Measurements from ENCODE around the gene NUDT5.
A peak's percentile ranks its signal among the peaks of the same experiment; 100 is the strongest.

The NUDT5 gene

DNA sequence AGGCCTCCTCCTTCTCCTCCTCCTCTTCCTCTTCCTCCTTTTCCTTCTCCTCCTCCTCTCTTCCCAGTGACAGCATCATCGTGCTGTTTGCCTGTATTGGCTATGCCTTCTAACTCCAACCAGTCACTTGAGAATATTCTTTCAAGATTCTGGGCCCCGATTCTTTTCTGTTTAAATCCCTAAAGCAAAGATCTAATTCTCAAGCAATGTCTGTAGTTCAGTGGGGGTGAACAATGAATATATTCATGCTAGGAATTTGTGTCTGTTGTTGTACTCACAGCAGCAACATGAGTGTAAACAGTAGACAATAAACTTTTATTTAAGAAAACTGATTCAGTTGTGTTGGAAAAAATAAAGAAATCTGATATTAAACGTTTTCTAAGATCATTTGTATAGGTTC is 30.7 kb downstream of the NUDT5 start:
- no peak for DNase-seq (ENCODE audit: low read depth in 2 of 2)

DNA sequence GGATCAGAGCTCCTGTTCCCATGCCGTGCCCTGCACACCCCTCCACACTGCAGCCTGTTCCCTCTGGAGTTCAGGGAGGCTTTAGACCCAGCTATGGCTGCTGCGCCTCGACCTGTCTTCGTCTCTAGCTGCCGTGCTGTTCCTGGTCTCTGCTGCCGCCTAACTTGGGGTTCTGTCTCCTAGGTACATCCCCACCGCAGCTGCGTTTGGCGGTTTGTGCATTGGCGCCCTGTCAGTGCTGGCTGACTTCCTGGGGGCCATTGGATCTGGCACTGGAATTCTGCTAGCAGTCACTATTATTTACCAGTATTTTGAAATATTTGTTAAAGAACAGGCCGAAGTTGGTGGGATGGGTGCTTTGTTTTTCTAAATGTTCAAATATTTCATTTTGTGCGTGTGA is 31.6 kb downstream of the NUDT5 start:
- no peak for DNase-seq (ENCODE audit: low read depth in 2 of 2)

DNA sequence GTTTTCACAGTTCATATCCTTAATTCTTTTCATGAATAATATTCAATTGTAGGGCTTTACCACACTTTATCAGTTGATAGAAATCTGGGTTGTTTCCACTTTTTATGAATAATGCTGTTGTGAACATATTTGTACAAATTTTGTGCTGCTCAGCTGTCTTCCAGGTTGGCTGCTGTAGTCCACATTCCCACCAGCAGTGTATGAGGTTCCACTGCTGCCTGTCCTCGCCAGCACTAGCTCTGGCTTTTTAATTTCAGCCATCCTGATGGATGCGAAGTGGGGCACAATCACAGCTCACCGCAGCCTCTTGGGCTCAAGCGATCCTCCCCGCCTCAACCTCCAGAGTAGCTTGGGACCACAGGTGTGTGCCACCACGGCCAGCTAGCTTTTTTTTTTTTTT is 32.8 kb downstream of the NUDT5 start:
- DNase-seq (ENCODE audit: low read depth in 2 of 2) = no peak

DNA sequence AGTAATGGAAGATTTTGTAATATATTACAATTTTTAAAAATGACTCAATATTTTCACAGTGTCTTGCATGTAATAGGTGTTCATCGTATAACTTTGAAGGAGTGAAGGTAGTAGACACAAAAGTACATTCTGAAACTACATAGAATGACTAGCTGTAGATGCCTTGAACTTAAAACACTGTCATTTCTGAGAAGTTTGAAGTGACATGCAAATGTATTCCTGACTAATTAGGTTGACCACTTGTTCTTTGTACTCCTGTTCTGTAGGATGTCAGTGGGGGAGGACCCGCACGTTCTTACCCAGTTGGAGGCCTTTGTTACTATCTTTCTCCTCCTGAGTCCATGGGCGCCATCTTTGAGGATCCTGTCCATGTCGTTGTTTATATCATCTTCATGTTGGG is 35.0 kb downstream of the NUDT5 start:
- DNase-seq (ENCODE audit: low read depth in 2 of 2) = no peak

DNA sequence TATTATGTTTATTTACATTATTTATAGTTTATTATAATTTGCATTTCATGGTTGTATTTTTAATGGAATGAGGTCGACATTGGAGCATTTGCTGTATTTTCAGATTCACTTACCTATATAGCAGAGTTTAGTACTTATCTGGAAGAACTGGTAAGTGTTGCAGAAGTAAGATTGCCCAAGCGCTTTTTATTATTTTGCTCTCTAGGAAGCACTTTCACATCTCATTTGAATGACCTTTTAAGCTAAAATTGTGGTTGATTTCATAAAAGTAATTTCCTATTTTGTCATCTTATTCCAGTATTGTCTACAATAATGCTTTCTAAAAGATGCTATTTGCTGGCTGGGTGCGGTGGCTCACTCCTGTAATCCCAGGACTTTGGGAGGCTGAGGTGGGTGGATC is 37.6 kb downstream of the NUDT5 start:
- no peak for DNase-seq (ENCODE audit: low read depth in 2 of 2)

DNA sequence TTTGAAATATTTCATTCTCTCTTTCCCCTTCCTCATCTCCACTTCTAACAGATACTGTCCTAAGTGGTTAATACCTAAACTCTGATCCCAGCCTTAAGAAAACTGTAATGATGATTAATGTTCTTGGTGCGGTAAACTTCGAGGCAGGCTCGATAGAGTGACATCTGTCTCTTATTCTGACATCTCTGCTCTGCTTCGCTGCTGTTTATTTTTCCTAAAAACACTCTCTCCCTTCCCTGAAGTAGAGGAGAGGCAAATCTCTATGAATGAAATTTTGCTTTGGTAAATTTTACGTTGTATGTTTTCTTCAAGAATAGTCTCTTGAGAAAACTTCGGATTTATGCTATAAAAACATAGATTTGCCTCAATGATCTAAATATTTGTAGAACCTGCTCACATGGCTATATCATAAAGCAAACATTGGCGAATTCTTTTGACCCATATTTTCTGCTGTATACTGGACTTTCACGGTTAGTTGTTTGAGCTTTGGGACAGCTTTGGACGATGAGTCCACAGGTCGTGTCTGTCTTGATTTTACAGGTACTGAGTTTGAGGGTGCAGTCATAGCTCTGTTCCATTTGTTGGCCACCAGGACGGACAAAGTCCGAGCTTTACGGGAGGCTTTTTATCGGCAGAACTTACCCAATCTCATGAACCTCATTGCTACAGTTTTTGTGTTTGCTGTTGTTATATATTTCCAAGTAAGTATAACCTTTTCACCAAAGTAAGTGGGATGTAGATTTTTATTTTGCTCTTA is 39.1 kb downstream of the NUDT5 start:
- no peak for DNase-seq (ENCODE audit: low read depth in 2 of 2)

DNA sequence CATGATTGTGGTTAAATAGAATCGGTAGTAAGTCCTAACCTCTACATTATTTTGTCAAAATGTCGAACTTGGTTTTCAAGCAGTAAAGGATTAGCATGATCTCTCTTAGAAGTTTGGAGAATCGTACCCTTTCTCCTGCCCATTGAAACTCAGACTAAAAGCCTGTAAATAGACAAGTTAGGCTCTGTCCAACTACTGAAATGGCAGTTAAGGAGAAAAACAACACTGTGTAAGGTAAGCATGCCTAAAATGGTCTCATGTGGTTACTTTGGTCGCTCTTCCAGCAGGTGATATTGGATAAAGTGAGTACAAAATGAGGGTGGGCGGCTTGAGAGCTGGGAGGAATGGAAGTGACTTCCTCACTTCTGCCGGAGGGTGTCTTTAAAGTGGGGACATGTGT is 41.2 kb downstream of the NUDT5 start:
- no peak for DNase-seq (ENCODE audit: low read depth in 2 of 2)

DNA sequence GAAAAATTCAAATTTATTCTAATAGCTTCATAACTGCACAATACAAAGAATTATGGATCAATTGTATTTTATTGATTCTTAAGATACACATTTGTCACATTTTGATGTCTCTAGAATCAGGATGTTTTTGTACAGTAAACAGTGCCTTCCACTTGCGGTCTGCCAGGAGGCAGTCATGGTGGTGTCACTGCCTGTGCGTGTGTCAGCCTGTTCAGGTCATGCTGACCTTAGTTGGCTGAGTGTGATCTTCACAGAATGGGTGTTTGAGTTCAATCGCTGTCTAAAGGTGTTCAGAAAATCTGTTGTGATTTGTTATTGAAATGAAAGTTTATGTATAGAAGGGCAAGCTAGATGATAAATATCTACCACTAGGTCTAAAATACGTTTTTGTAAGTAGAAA is 45.5 kb downstream of the NUDT5 start:
- DNase-seq (ENCODE audit: low read depth in 2 of 2) = no peak

DNA sequence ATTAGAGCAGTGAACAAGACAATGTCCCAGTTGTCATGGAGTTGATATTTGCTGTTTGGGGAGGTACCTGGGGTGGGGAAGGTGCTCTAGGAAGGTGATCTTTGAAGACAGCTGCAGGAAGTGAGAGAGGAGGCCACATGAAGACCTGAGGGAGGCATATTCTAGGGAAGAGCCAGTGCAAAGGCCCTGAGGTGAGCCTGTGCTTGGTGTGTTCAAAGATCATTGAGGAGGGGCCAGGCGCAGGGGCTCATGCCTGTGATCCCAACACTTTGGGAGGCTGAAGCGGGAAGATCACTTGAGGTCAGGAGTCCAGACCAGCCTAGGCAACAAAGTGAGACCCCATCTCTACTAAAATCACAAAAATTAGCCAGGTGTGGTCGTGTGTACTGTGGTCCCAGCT is 51.2 kb downstream of the NUDT5 start:
- no peak for DNase-seq (ENCODE audit: low read depth in 2 of 2)

DNA sequence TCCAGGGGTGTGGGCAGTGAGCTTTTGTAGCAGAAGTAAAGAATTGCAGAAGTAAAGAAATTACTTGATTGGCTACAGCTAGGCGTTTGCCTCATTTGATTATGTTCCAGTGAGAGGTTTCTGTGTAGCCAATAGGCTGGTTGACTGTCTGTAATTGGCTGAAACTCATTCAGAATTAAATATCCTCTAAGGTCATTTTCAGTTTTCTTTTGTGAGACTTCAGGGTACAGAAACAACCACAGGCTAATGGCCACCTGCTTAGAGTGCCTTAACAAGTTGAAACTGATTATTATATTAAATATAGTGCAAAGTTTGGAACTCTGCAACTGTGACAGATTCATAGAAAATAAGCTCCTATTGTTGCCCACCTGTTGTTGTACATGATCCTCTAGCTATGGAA is 55.7 kb downstream of the NUDT5 start:
- DNase-seq (ENCODE audit: low read depth in 2 of 2) = no peak

DNA sequence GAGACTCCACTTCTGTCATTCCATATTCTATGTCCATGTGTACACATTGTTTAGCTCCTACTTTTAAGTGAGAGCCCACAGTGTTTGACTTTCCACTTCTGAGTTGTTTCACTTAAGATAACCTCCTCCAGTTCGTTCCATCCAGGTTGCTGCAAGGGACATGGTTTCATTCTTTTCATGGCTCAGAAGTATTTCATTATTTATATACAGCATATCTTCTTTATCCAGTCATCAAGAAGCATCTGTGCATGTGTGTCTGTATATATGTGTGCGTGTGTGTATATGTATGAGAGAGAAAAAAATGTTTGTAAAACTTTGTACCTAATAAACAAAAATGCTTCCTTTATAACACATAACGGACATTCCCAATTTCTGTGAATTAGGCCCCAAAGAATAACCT is 60.1 kb downstream of the NUDT5 start:
- DNase-seq (ENCODE audit: low read depth in 2 of 2) = no peak

DNA sequence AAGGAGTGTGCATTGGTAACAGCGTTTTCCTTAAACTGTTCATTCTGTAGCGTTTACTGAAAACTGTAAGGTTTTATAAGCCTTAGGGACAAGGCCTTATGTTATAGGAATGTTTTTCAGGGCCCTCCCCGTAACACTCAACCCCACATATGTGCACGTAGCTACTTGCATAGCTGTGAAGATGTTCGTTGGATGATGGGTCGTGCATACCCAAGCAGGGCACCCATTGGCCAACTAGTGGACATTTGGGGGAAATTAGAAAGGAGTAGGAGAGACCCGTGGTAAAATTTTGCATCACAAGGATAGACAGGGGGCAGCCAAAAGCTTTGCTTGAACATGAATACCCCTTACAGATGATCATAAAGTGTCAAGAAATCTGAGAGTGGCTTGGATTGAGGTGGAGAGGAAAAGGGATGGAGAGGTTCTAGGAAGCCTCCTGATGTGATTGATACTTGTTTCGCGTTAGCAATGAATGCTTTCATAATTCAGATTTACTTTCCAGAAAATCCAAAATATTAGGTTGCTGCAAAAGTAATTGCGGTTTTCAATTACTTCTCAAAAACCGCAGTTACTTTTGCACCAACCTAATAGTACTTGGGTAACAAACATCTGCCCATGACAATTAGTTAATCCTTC is 65.3 kb downstream of the NUDT5 start:
- no peak for DNase-seq (ENCODE audit: low read depth in 2 of 2)

DNA sequence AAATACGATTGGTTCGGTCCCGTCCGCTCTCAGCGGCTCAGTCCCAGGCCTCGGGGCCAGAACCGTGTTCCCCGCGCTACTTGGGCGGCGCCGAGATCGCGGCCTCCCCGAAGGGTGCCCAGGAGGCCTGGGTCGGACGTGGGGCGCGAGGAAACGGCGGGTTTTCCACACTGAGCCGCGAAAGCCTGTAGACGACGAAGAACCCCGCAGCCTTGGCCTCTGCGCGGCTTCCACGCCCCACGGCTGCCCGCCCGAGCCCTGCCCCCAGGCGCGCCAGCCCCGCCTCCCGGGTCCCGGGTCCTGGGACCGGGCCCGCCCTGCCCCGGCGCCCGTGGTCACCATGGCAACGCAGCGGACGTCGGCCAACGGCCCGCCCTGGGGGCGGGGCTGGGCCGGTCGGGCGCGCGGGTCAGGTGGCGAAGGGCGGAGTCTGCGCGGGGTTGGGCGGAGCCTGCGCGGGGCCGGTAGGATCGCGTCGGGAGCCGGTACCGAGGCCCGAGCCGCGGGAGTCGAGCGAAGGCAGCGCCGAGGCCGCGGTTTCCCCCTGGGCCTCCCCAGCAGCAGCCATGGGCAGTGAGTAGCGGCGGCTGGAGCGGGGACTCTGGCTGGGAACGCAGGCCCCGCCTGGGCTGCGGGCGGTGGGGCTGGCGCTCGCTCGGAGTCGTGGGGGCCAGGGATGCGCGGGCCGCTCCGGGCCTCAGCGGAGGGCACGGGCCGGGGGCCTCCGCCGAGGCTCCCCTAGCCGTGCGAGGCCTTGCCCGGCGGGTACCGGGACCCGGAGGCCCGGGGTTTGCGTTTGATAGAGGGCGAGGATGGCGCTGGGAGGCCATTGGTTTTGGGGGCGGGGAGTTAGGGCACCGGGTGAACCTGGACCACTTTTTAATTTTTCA is 66.2 kb downstream of the NUDT5 start, which contains the start of gene SEC61A2:
Gene SEC61A2 (plus strand): TSS at position 456 of the 890 bp plus-strand sequence. CDS start 111 bp downstream, at position 567.
- DNase-seq (ENCODE audit: low read depth in 2 of 2) = peak; percentile 95 to 97

DNA sequence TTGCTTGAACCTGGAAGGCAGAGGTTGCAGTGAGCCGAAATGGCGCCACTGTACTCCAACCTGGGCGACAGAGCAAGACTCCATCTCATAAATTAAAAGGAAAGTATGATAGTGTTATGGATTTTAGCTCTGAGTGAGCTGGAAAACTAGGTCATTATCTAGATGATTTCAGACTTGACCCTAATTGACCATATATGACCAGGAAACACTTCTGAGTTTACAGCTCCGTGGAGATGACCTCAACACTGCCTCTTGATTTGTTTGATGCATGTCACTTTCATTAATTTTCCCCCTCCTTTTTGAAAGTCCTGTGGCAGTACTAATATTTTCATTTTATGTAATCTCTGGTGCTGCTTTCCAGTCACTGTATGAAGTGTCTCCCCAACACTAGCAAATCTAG is 74.0 kb downstream of the NUDT5 start:
- DNase-seq (ENCODE audit: low read depth in 2 of 2) = no peak
